GM18951 (cell line): Measurements from ENCODE around the gene IL18RAP.

Experiments
- POLR2A ChIP-seq: IDR thresholded peaks from 4 replicates; pipeline ENCODE4 v1.6.1; 2011; ENCODE audit warnings: mild to moderate bottlenecking; ENCODE audit not compliant: insufficient read length, insufficient read depth; ENCODE audit errors: extremely low read depth
- in situ Hi-C: fragments of 300-500 bp; cut with MboI; formaldehyde crosslinking; loops from one replicate; pipeline ENCODE4 v1.12.0; 2022; ENCODE audit warnings: low sequenced_read_pairs, mixed read lengths, inconsistent platforms; ENCODE audit not compliant: unreplicated experiment

IL18RAP gene, protein sequence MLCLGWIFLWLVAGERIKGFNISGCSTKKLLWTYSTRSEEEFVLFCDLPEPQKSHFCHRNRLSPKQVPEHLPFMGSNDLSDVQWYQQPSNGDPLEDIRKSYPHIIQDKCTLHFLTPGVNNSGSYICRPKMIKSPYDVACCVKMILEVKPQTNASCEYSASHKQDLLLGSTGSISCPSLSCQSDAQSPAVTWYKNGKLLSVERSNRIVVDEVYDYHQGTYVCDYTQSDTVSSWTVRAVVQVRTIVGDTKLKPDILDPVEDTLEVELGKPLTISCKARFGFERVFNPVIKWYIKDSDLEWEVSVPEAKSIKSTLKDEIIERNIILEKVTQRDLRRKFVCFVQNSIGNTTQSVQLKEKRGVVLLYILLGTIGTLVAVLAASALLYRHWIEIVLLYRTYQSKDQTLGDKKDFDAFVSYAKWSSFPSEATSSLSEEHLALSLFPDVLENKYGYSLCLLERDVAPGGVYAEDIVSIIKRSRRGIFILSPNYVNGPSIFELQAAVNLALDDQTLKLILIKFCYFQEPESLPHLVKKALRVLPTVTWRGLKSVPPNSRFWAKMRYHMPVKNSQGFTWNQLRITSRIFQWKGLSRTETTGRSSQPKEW

DNA sequence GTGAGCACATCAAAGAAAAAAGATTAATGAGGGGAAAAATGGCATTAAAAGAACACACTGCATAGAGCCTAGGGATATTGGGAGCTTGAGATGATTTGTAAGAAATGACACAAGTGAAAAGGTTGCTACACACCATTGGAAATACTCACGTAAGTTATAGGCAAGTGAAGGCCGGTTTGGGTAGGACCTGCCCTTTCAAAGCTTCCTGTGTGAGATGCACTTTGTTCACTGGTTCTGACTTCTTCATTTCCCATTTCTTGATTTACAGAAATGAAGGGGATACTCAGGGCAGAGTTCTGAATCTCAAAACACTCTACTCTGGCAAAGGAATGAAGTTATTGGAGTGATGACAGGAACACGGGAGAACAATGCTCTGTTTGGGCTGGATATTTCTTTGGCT, at the start of gene IL18RAP:
TSS of gene IL18RAP (plus strand) at position 251 of the 400 bp plus-strand sequence. CDS start at position 369, 118 bp downstream.
- in situ Hi-C loops, result no loop called here
- TF ChIP-seq POLR2A, result no peak

GRCh38 chr2:102376052-102376591, 46.8 kb upstream of the IL18RAP start:
- no peak for TF ChIP-seq POLR2A
- in situ Hi-C loops, result no loop called here

GRCh38 chr2:102383722-102384121, 39.2 kb upstream of the IL18RAP start:
- in situ Hi-C loops, result no loop called here
- no peak for TF ChIP-seq POLR2A

DNA sequence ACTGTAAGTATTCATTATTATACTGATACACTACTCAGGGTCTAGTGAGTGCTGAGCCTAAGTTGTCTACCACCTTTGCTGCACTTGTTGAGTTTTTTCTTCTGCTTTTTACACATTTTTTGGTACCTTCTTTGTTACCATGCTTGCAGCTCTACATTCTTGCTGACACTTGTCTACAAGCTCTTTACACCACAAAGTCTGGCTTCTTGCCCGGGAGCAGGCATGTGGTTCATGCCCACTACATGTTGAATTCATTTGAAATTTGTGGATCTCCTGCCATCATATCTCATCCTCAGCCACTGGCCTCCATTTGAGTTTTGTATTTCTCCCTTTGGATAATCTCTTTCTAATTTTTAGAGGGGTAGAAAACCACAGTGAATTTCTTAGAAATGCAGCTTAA, 37.4 kb upstream of the IL18RAP start:
- no peak for TF ChIP-seq POLR2A

DNA sequence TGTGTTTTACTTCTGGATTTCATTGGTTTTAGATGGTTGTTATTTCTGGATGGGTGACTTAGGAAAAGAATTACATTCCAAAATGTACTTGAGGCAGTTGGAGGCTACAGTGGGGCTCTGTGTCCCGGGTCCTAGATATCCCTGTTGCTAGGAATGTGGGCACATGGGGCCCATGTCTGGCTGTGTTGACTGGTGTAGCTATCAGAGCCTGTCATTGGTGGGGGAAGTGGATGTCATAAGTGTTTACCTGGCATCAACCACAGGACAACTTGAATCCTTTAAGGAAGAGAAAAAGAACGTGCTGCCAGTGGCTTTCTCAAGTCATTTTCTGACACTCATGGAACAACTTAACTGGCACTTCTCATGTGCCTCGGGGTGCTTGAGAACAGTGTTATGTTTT, 37.0 kb upstream of the IL18RAP start:
- in situ Hi-C loops, result no loop called here
- TF ChIP-seq POLR2A, result no peak

More for the DNA sequence above, 37.4 kb upstream of the IL18RAP start:
- in situ Hi-C loops, result no loop called here

GRCh38 chr2:102386867-102387541, 36.0 kb upstream of the IL18RAP start:
- no peak for TF ChIP-seq POLR2A
- in situ Hi-C loops, result no loop called here

- TF ChIP-seq POLR2A, result no peak
- in situ Hi-C loops, result no loop called here
Measured at GRCh38 chr2:102387763-102388546, 35.0 kb upstream of the IL18RAP start.

- in situ Hi-C loops, result no loop called here
- no peak for TF ChIP-seq POLR2A
Measured at GRCh38 chr2:102391565-102391964, 31.4 kb upstream of the IL18RAP start.

- TF ChIP-seq POLR2A, result no peak
- in situ Hi-C loops, result no loop called here
Measured at GRCh38 chr2:102392096-102392495, 30.9 kb upstream of the IL18RAP start.

- no peak for TF ChIP-seq POLR2A
- in situ Hi-C loops, result no loop called here
Measured at GRCh38 chr2:102392942-102393341, 30.0 kb upstream of the IL18RAP start.

DNA sequence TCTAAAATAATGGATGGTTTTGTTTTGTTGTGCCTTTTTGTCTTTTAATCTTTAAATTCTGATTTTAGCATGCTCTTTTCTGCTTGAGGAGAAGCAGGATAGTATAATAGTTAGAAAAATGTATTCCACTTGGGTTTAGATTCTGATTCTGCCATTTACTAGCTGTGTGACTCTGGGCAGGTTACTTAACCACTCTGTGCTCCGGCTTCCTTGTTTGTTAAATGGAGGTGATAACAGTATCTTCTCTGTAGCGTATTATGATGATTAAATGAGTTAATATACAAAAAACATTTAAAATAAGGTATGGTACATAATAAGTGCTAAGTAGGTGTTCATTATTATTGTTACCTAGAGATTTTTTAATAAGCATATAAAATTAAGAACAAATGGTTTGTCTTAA, 26.9 kb upstream of the IL18RAP start:
- in situ Hi-C loops, result no loop called here
- no peak for TF ChIP-seq POLR2A

- in situ Hi-C loops, result no loop called here
- no peak for TF ChIP-seq POLR2A
Measured at GRCh38 chr2:102397209-102397608, 25.8 kb upstream of the IL18RAP start.
